ENCODE results near the gene KDM4C.

GRCh38 chr9:7135735-7136134 is 378.0 kb downstream of the KDM4C start:
- TF ChIP-seq, protein P1, sequence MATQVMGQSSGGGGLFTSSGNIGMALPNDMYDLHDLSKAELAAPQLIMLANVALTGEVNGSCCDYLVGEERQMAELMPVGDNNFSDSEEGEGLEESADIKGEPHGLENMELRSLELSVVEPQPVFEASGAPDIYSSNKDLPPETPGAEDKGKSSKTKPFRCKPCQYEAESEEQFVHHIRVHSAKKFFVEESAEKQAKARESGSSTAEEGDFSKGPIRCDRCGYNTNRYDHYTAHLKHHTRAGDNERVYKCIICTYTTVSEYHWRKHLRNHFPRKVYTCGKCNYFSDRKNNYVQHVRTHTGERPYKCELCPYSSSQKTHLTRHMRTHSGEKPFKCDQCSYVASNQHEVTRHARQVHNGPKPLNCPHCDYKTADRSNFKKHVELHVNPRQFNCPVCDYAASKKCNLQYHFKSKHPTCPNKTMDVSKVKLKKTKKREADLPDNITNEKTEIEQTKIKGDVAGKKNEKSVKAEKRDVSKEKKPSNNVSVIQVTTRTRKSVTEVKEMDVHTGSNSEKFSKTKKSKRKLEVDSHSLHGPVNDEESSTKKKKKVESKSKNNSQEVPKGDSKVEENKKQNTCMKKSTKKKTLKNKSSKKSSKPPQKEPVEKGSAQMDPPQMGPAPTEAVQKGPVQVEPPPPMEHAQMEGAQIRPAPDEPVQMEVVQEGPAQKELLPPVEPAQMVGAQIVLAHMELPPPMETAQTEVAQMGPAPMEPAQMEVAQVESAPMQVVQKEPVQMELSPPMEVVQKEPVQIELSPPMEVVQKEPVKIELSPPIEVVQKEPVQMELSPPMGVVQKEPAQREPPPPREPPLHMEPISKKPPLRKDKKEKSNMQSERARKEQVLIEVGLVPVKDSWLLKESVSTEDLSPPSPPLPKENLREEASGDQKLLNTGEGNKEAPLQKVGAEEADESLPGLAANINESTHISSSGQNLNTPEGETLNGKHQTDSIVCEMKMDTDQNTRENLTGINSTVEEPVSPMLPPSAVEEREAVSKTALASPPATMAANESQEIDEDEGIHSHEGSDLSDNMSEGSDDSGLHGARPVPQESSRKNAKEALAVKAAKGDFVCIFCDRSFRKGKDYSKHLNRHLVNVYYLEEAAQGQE (IDR thresholded peaks at IDR 0.05; ENCODE audit: low read depth) = no peak
- TF ChIP-seq RAD21 (IDR thresholded peaks at IDR 0.05; ENCODE audit: low read depth) = no peak
- no peak for TF ChIP-seq CREB1 (IDR thresholded peaks at IDR 0.05; ENCODE audit: low read depth)
- TF ChIP-seq EGR1 (IDR thresholded peaks at IDR 0.05) = no peak
- no peak for TF ChIP-seq YY1 (IDR thresholded peaks at IDR 0.05; ENCODE audit: low read depth)
- TF ChIP-seq NFIC (IDR thresholded peaks at IDR 0.05) = no peak
- no peak for TF ChIP-seq CEBPB (IDR thresholded peaks at IDR 0.05)
- TF ChIP-seq TEAD4 (IDR thresholded peaks at IDR 0.05) = no peak
- no peak for TF ChIP-seq FOXM1 (IDR thresholded peaks at IDR 0.05; ENCODE audit: borderline replicate concordance, low read depth)
- no peak for TF ChIP-seq EP300 (IDR thresholded peaks at IDR 0.05; ENCODE audit: borderline replicate concordance)
